ENCODE measurements around the gene SLC14A1.

GRCh38 chr18:45765796-45766195 lies 41.8 kb downstream of the SLC14A1 start:
- TF ChIP-seq CTCF (IDR thresholded peaks at IDR 0.05), result no peak
- TF ChIP-seq POLR2A (IDR thresholded peaks at IDR 0.05), result no peak

Measured in testis (tissue), 2 donors.